Measurements from ENCODE around the gene ANKRD13D. TPM values are rescaled to one million over a fixed set of nuclear protein-coding genes. Genes with fewer than 3 reads are reported as not detected.

Gene ANKRD13D
- total RNA-seq, 1 experiment from 2014 or later: 79.6 TPM

DNA sequence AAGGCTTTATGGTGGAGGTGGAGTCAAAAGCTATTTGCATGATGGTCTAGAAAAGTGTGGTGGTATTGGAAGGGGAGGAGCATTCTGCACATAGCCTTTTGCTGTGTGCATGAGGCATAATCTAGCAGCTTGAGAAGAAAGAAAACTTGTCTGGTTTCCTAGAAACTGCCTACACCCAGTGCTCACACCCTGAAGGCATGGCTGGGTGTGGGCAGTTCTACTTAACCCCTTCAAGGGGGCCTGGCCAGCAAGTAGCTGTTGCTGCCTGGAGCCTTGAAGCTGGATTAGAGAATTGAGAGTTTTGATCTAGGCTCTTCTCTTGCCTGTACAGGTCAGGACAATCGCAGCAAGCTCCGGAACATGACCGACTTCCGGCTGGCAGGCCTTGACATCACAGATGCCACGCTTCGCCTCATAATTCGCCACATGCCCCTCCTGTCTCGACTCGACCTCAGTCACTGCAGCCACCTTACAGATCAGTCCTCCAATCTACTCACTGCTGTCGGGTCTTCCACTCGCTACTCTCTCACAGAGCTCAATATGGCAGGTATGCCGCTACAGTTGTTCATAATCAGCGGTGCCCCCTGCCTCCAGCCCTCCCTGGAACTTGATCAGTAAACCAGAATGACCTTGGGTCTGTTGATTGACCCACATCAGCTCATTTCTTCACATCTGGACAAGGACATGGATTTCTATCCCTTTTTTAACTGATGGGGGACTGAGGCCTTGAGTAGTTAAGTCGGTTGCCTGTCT lies 35.1 kb upstream of the ANKRD13D start:
- Histone ChIP-seq H3K79me2 (ENCODE audit: low read depth) (peaks cover 44% of the 10 kb centered on the region), H2AFZ (no peak overlapping the region), H3K27me3 (ENCODE audit: insufficient read depth, low read depth) (no peaks in the 10 kb centered on the region), H3K4me1 (replicated peaks; ENCODE audit: insufficient read depth) (peaks cover 30% of the 10 kb centered on the region), H3K27ac (no peak overlapping the region), H3K9me3 (ENCODE audit: insufficient read depth, low read depth) (no peaks in the 10 kb centered on the region), H3K4me3 (no peak overlapping the region), H3K4me2 (0 out of 2 replicates have a peak overlapping the region, but pooled peaks have one; percentile 7), H4K20me1 (ENCODE audit: insufficient read depth) (peaks cover 16% of the 10 kb centered on the region), H3K9me2 (ENCODE audit: insufficient read depth) (no peaks in the 10 kb centered on the region), H3K36me3 (ENCODE audit: low read depth) (peaks cover 76% of the 10 kb centered on the region), H3F3A (ENCODE audit: insufficient read depth, low read depth) (peaks cover 84% of the 10 kb centered on the region)
- no TSS peak for BruUV-seq (replicated peaks)
- peak in 1 of 2 experiments; percentile 55 for DNase-seq
- no peak for TF ChIP-seq EZH2 (IDR thresholded peaks at IDR 0.05; ENCODE audit: low read depth)
- TF ChIP-seq, protein P1, sequence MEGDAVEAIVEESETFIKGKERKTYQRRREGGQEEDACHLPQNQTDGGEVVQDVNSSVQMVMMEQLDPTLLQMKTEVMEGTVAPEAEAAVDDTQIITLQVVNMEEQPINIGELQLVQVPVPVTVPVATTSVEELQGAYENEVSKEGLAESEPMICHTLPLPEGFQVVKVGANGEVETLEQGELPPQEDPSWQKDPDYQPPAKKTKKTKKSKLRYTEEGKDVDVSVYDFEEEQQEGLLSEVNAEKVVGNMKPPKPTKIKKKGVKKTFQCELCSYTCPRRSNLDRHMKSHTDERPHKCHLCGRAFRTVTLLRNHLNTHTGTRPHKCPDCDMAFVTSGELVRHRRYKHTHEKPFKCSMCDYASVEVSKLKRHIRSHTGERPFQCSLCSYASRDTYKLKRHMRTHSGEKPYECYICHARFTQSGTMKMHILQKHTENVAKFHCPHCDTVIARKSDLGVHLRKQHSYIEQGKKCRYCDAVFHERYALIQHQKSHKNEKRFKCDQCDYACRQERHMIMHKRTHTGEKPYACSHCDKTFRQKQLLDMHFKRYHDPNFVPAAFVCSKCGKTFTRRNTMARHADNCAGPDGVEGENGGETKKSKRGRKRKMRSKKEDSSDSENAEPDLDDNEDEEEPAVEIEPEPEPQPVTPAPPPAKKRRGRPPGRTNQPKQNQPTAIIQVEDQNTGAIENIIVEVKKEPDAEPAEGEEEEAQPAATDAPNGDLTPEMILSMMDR (conservative IDR thresholded peaks at IDR 0.05): no peak
- CTCF ChIA-PET: interaction anchor here (0.7 to 1.3 kb wide), 4 partner anchors 8 to 172 kb away, joined by 3 to 5 read pairs (median 4); no protein-coding TSS in a partner anchor
- POLR2A ChIA-PET (ENCODE audit: unreplicated experiment): interaction anchor here (0.5 to 0.8 kb wide), 4 partner anchors 14 to 306 kb away, joined by 3 to 16 read pairs (median 7); no protein-coding TSS in a partner anchor
- intact Hi-C loops (cut with micrococcal nuclease; ENCODE audit: unreplicated experiment): no loop called here

DNA sequence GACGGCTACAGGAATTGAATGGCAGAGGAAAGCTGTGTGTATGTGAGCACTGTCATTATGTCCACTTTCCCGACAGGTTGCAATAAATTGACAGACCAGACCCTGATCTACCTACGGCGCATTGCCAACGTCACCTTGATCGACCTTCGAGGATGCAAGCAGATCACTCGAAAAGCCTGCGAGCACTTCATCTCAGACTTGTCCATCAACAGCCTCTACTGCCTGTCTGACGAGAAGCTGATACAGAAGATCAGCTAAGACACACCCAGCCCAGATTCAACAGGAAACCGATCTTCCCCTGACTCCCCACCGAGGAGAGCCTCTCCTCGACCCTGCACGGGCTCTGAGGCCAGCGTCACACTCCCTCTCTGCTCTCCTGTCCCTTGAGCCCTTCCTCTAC lies 34.3 kb upstream of the ANKRD13D start:
- no peaks in the 10 kb centered on the region for H3K27me3 ChIP-seq (ENCODE audit: insufficient read depth, low read depth)
- BruUV-seq (replicated peaks): no TSS peak
- peaks cover 23% of the 10 kb centered on the region for H3K4me1 ChIP-seq (replicated peaks; ENCODE audit: insufficient read depth)
- H3K79me2 ChIP-seq (ENCODE audit: low read depth): peaks cover 37% of the 10 kb centered on the region
- intact Hi-C loops (cut with micrococcal nuclease; ENCODE audit: unreplicated experiment): no loop called here
- no peak overlapping the region for H2AFZ ChIP-seq
- H3F3A ChIP-seq (ENCODE audit: insufficient read depth, low read depth): peaks cover 86% of the 10 kb centered on the region
- no peak overlapping the region for H3K4me2 ChIP-seq
- no peak for DNase-seq
- no peak for TF ChIP-seq EZH2 (IDR thresholded peaks at IDR 0.05; ENCODE audit: low read depth)
- TF ChIP-seq, protein P1 (conservative IDR thresholded peaks at IDR 0.05): no peak
- H3K9me3 ChIP-seq (ENCODE audit: insufficient read depth, low read depth): no peaks in the 10 kb centered on the region
- H4K20me1 ChIP-seq (ENCODE audit: insufficient read depth): peaks cover 16% of the 10 kb centered on the region; the same call in 1 of the 2 replicates
- no peak overlapping the region for H3K27ac ChIP-seq
- H3K4me3 ChIP-seq: no peak overlapping the region
- CTCF ChIA-PET: no interaction called here
- peaks cover 69% of the 10 kb centered on the region for H3K36me3 ChIP-seq (ENCODE audit: low read depth)
- no peaks in the 10 kb centered on the region for H3K9me2 ChIP-seq (ENCODE audit: insufficient read depth)
- POLR2A ChIA-PET (ENCODE audit: unreplicated experiment): interaction anchor here (0.5 kb wide), 1 partner anchor 365 kb away, joined by 4 read pairs; no protein-coding TSS in a partner anchor

DNA sequence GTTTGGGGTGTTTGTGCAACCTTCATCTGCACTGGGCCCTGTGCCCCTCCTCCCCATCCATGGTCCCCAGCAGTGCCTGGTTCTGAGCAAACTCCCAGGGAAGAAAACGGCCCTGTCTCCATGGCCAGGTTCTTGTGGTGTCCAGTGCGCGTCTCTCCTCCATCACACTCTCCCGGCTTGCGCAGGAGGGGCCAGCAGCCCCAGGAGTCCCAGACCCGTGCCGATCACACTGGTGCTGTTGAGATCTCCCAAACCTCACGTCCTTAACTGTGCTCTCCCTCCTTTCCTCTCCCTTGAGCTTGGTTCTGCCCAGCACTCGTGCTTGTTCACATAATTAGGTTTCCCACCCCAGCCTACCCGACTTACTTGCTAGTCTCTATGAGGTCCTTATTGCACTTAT lies 33.8 kb upstream of the ANKRD13D start:
- Histone ChIP-seq H3K9me2 (ENCODE audit: insufficient read depth) (no peaks in the 10 kb centered on the region), H3K27me3 (ENCODE audit: insufficient read depth, low read depth) (no peaks in the 10 kb centered on the region), H3K79me2 (ENCODE audit: low read depth) (peaks cover 31% of the 10 kb centered on the region), H3K27ac (no peak overlapping the region), H4K20me1 (ENCODE audit: insufficient read depth) (peaks cover 16% of the 10 kb centered on the region; the same call in 1 of the 2 replicates), H2AFZ (no peak overlapping the region), H3K9me3 (ENCODE audit: insufficient read depth, low read depth) (no peaks in the 10 kb centered on the region), H3K4me1 (replicated peaks; ENCODE audit: insufficient read depth) (peaks cover 20% of the 10 kb centered on the region), H3K36me3 (ENCODE audit: low read depth) (peaks cover 64% of the 10 kb centered on the region), H3F3A (ENCODE audit: insufficient read depth, low read depth) (peaks cover 86% of the 10 kb centered on the region), H3K4me2 (no peak overlapping the region), H3K4me3 (no peak overlapping the region)
- no peak for DNase-seq
- BruUV-seq (replicated peaks): no TSS peak
- ChIA-PET CTCF (interaction anchor here (0.6 kb wide), 1 partner anchor 61 kb away, joined by 4 read pairs; no protein-coding TSS in a partner anchor), POLR2A (ENCODE audit: unreplicated experiment) (interaction anchor here (0.5 kb wide), 1 partner anchor 366 kb away, joined by 4 read pairs; no protein-coding TSS in a partner anchor)
- intact Hi-C loops (cut with micrococcal nuclease; ENCODE audit: unreplicated experiment): no loop called here
- TF ChIP-seq, protein P1 (conservative IDR thresholded peaks at IDR 0.05): no peak
- TF ChIP-seq EZH2 (IDR thresholded peaks at IDR 0.05; ENCODE audit: low read depth): no peak

Measured in PC-9 (cell line).